OCI-LY7 (cell line): ENCODE measurements around the gene SIRT6.

ENCODE experiments used
- CTCF ChIP-seq: fragments of 200-600 bp; sonication (generic); conservative IDR thresholded peaks from 2 replicates; pipeline ENCODE4 v1.5.1; 2014; ENCODE audit warnings: mild to moderate bottlenecking, antibody characterized with exemption, low read length, moderate library complexity, mixed read lengths
- EZH2phosphoT487 ChIP-seq: fragments of 200-600 bp; sonication (generic); IDR thresholded peaks from 2 replicates; pipeline ENCODE4 v1.6.1; 2018; ENCODE audit warnings: low read depth, borderline replicate concordance, mild to moderate bottlenecking, mixed run types, antibody characterized with exemption, low read length, moderate library complexity, mixed read lengths

- peak; percentile 84 for TF ChIP-seq CTCF
- TF ChIP-seq EZH2phosphoT487: no peak
These were observed 4.0 kb upstream of the SIRT6 start for GRCh38 chr19:4186087-4186993.
